ENCODE measurements around the gene SMIM38.
A peak's percentile ranks its signal among the peaks of the same experiment; 100 is the strongest.
"Not testable (repeated sequence)": the region's sequence is repeated elsewhere in the genome, so short reads cannot be mapped to it uniquely, and the experiment has no call there.

SMIM38 gene

GRCh38 chr11:69141742-69142141 is 14.0 kb upstream of the SMIM38 start:
- no peak for DNase-seq

GRCh38 chr11:69142895-69143294 is 12.8 kb upstream of the SMIM38 start:
- DNase-seq, result no peak

GRCh38 chr11:69144316-69145049 is 11.3 kb upstream of the SMIM38 start:
- DNase-seq, result no peak

- no peak for DNase-seq
Measured at GRCh38 chr11:69145050-69145380, 10.7 kb upstream of the SMIM38 start.

GRCh38 chr11:69148377-69148762 is 7.4 kb upstream of the SMIM38 start:
- no peak for DNase-seq

GRCh38 chr11:69148806-69149205 is 6.9 kb upstream of the SMIM38 start:
- no peak for DNase-seq

GRCh38 chr11:69149338-69150045 is 6.2 kb upstream of the SMIM38 start:
- DNase-seq, result not testable (repeated sequence)

- no peak for DNase-seq
Measured at GRCh38 chr11:69150175-69150574, 5.6 kb upstream of the SMIM38 start.

- DNase-seq, result no peak
Measured at GRCh38 chr11:69151836-69152235, 3.9 kb upstream of the SMIM38 start.

GRCh38 chr11:69152733-69153421 is 2.9 kb upstream of the SMIM38 start:
- no peak for DNase-seq

GRCh38 chr11:69153661-69154060 is 2.1 kb upstream of the SMIM38 start:
- no peak for DNase-seq

GRCh38 chr11:69154211-69154913 is 1.4 kb upstream of the SMIM38 start:
- DNase-seq, result no peak

GRCh38 chr11:69154938-69155301 is 815 bp upstream of the SMIM38 start:
- DNase-seq, result no peak

GRCh38 chr11:69156235-69156639 is 502 bp downstream of the SMIM38 start:
- peak; percentile 48 for DNase-seq

GRCh38 chr11:69156673-69157155 is 979 bp downstream of the SMIM38 start:
- no peak for DNase-seq

- peak; percentile 88 for DNase-seq
Measured at GRCh38 chr11:69157156-69157821, 1.6 kb downstream of the SMIM38 start.

GRCh38 chr11:69157822-69158231 is 2.1 kb downstream of the SMIM38 start:
- DNase-seq, result no peak

- DNase-seq, result no peak
Measured at GRCh38 chr11:69158301-69159149, 2.8 kb downstream of the SMIM38 start.

- no peak for DNase-seq
Measured at GRCh38 chr11:69159150-69159852, 3.6 kb downstream of the SMIM38 start.

- no peak for DNase-seq
Measured at GRCh38 chr11:69160296-69161116, 4.8 kb downstream of the SMIM38 start.
